DOHH2 (cell line): ENCODE results near the gene CEP85.
"Not testable (repeated sequence)": the region's sequence is repeated elsewhere in the genome, so short reads cannot be mapped to it uniquely, and the experiment has no call there.

Experiments
- H3F3A ChIP-seq: fragments of 200-600 bp; sonication (generic), shearing (Covaris generic); 2 replicates; pipeline ENCODE4 v1.6.0; 2016; ENCODE audit warnings: antibody characterized with exemption, mild to moderate bottlenecking; ENCODE audit not compliant: control insufficient read depth, insufficient read depth
- H3K27ac ChIP-seq: fragments of 200-600 bp; sonication (generic); 2 replicates; pipeline ENCODE4 v1.5.1; 2014; ENCODE audit warnings: low read depth, mild to moderate bottlenecking, low read length, moderate library complexity
- H3K27me3 ChIP-seq: fragments of 200-600 bp; sonication (generic); 2 replicates; pipeline ENCODE4 v1.6.1; 2014; ENCODE audit warnings: mild to moderate bottlenecking, low read length, mixed read lengths; ENCODE audit not compliant: control insufficient read depth
- H3K36me3 ChIP-seq: fragments of 200-600 bp; sonication (generic); 2 replicates; pipeline ENCODE4 v1.6.1; 2014; ENCODE audit warnings: mild to moderate bottlenecking, low read length, moderate library complexity, mixed read lengths; ENCODE audit not compliant: control insufficient read depth
- H3K4me1 ChIP-seq: fragments of 200-600 bp; sonication (generic); 2 replicates; pipeline ENCODE4 v1.6.1; 2014; ENCODE audit warnings: mild to moderate bottlenecking, low read length, mixed read lengths; ENCODE audit not compliant: control insufficient read depth
- H3K4me2 ChIP-seq: fragments of 200-600 bp; sonication (generic); 2 replicates; pipeline ENCODE4 v1.6.0; 2014; ENCODE audit warnings: mild to moderate bottlenecking, low read length, moderate library complexity
- H3K4me3 ChIP-seq: fragments of 200-600 bp; sonication (generic); 2 replicates; pipeline ENCODE4 v1.5.1; 2014; ENCODE audit warnings: mild to moderate bottlenecking, low read length, mixed read lengths
- H3K79me2 ChIP-seq: fragments of 200-600 bp; sonication (generic); 2 replicates; pipeline ENCODE4 v1.6.1; 2014; ENCODE audit warnings: mild to moderate bottlenecking, low read length, mixed read lengths; ENCODE audit not compliant: control insufficient read depth
- H3K9me2 ChIP-seq: fragments of 200-600 bp; sonication (generic); replicated peaks from 2 replicates; pipeline ENCODE4 v1.6.1; 2014; ENCODE audit warnings: mild to moderate bottlenecking, low read length, mixed read lengths; ENCODE audit not compliant: control insufficient read depth
- H3K9me3 ChIP-seq: fragments of 200-600 bp; sonication (generic); 2 replicates; pipeline ENCODE4 v1.6.1; 2014; ENCODE audit warnings: antibody characterized with exemption, low read length, mixed read lengths; ENCODE audit not compliant: control insufficient read depth, insufficient read depth
- H4K20me1 ChIP-seq: fragments of 200-600 bp; sonication (generic); 2 replicates; pipeline ENCODE4 v1.6.0; 2014; ENCODE audit warnings: low read depth, mild to moderate bottlenecking, antibody characterized with exemption, low read length, moderate library complexity; ENCODE audit not compliant: control insufficient read depth, insufficient read depth
- EZH2phosphoT487 ChIP-seq: fragments of 200-600 bp; sonication (generic); IDR thresholded peaks from 2 replicates; pipeline ENCODE4 v1.6.1; 2017; ENCODE audit warnings: borderline replicate concordance, mild to moderate bottlenecking, antibody characterized with exemption, low read length, moderate library complexity, mixed read lengths
- TF ChIP-seq, protein P1 (sequence below): fragments of 200-600 bp; sonication (generic); IDR thresholded peaks from one replicate; pipeline ENCODE4 v1.5.1; 2014; ENCODE audit warnings: antibody characterized with exemption, mild to moderate bottlenecking, low read depth, low read length; ENCODE audit not compliant: poor library complexity, severe bottlenecking

Gene CEP85

DNA sequence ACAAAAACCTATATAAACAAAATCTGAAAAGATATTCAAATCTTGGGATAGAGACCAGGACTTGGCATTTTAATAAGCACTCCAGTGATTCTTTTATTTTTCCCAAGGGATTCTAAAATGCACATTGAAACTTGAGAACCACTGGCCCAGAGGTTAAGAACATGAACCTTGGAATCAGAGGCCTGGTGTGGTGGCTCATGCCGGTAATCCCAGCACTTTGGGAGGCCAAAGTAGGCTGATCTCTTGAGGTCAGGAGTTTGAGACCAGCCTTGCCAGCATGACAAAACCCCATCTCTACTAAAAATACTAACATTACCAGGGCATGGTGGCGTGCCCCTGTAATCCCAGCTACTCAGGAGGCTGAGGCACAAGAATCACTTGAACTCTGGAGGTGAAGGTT lies 12.9 kb upstream of the CEP85 start:
- Histone ChIP-seq H3K9me3 (no peaks in the 10 kb centered on the region), H3K36me3 (no peaks in the 10 kb centered on the region), H3K27me3 (peaks cover 36% of the 10 kb centered on the region), H4K20me1 (no peaks in the 10 kb centered on the region), H3K4me1 (no peaks in the 10 kb centered on the region), H3K9me2 (no peaks in the 10 kb centered on the region), H3F3A (no peaks in the 10 kb centered on the region), H3K4me3 (no peak overlapping the region), H3K79me2 (no peaks in the 10 kb centered on the region), H3K27ac (no peak overlapping the region), H3K4me2 (no peak overlapping the region)
- TF ChIP-seq, protein P1, sequence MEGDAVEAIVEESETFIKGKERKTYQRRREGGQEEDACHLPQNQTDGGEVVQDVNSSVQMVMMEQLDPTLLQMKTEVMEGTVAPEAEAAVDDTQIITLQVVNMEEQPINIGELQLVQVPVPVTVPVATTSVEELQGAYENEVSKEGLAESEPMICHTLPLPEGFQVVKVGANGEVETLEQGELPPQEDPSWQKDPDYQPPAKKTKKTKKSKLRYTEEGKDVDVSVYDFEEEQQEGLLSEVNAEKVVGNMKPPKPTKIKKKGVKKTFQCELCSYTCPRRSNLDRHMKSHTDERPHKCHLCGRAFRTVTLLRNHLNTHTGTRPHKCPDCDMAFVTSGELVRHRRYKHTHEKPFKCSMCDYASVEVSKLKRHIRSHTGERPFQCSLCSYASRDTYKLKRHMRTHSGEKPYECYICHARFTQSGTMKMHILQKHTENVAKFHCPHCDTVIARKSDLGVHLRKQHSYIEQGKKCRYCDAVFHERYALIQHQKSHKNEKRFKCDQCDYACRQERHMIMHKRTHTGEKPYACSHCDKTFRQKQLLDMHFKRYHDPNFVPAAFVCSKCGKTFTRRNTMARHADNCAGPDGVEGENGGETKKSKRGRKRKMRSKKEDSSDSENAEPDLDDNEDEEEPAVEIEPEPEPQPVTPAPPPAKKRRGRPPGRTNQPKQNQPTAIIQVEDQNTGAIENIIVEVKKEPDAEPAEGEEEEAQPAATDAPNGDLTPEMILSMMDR, result no peak
- TF ChIP-seq EZH2phosphoT487, result no peak

DNA sequence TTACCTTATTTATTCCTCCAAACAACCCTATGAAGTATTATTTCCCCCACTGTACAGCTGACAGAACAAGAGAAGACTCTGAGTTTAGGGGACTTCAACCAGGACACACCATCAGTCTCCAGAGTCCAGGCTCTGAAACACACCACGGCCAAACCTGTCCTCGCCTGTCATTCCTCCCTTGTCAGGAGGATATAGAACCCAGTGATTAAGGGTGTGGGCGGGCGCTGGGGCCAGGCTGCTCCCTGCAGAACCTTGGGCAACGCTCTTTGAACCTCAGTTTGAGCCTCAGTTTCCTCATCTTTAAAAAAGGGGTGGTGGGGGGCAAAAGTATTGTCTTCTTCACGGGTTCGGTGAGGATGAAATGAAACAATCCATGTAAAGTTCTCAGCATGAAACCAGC lies 9.4 kb upstream of the CEP85 start:
- Histone ChIP-seq H3K36me3 (no peaks in the 10 kb centered on the region), H3K9me2 (no peaks in the 10 kb centered on the region), H3K27ac (no peak overlapping the region), H3K9me3 (no peaks in the 10 kb centered on the region), H4K20me1 (no peaks in the 10 kb centered on the region), H3K4me1 (no peaks in the 10 kb centered on the region), H3K4me2 (no peak overlapping the region), H3K79me2 (no peaks in the 10 kb centered on the region), H3F3A (no peaks in the 10 kb centered on the region), H3K27me3 (peaks cover 29% of the 10 kb centered on the region), H3K4me3 (no peak overlapping the region)
- no peak for TF ChIP-seq EZH2phosphoT487
- TF ChIP-seq, protein P1, result no peak

DNA sequence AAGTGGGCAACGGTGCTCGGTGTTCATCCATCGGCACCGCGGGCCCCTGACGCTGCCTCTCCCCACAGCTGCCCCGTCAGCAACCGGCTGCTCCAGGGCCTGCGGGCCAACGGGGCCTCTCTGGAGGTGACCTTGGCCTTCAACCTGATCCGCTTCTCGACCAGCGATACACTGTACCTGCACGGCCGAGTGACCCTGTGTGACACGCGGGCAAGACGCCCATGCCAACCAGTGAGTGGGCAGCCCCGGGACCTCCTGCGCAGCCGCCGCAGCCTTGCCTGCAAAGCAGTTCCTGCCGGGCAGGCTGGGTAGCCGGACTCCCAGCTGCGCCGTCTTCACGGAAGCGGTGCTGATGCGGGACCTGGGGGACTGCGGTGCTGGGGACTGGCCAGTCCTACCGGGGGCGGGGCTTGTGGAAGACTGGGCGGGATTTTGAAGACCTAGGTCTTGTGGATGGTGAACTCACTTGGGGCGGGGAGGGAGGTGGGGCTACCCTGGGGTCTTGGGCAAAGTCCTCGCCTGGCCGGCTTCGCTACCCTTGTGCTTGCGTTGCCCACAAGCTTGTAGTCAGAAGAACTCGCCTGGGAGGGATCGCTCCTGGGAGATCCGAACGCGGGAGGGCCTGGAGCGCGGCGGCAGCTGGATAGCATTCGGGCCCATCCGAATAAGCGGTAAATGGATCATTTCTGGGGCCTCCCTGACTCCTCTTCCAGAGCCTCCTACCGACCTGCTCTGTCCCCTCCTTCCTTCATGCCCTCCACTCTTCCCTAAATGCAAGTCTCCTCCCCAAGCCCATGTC lies 8.8 kb upstream of the CEP85 start:
- H3K4me3 ChIP-seq, result no peak overlapping the region
- H3K36me3 ChIP-seq, result no peaks in the 10 kb centered on the region
- no peaks in the 10 kb centered on the region for H3K4me1 ChIP-seq
- no peaks in the 10 kb centered on the region for H3K9me3 ChIP-seq
- H4K20me1 ChIP-seq, result no peaks in the 10 kb centered on the region
- H3K27me3 ChIP-seq, result peaks cover 29% of the 10 kb centered on the region
- no peak overlapping the region for H3K27ac ChIP-seq
- no peaks in the 10 kb centered on the region for H3F3A ChIP-seq
- H3K4me2 ChIP-seq, result no peak overlapping the region; the same call in 1 of the 2 replicates
- TF ChIP-seq, protein P1, result no peak
- no peak for TF ChIP-seq EZH2phosphoT487
- no peaks in the 10 kb centered on the region for H3K79me2 ChIP-seq
- H3K9me2 ChIP-seq, result no peaks in the 10 kb centered on the region

DNA sequence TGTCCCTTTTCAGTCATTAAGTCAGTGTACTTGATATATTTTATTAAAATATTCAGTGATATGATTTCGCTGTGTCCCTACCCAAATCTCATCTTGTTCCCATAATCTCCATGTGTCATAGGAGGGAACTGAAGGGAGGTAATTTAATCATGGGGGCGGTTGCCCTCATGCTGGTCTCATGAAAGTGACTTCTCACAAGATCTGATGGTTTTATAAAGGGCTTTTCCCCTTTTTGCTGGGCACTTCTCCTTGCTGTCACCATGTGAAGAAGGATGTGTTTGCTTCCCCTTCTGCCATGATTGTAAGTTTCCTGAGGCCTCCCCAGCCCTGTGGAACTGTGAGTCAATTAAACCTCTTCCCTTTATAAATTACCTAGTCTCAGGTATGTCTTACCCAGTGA lies 3.3 kb upstream of the CEP85 start:
- not testable (repeated sequence) for H3F3A ChIP-seq, H3K9me2 ChIP-seq, H3K4me2 ChIP-seq, H4K20me1 ChIP-seq, H3K27me3 ChIP-seq, H3K27ac ChIP-seq, H3K4me3 ChIP-seq, H3K9me3 ChIP-seq, H3K36me3 ChIP-seq
- H3K4me1 ChIP-seq, result peaks cover 12% of the 10 kb centered on the region
- H3K79me2 ChIP-seq, result peaks cover 16% of the 10 kb centered on the region
